ENCODE measurements around the gene NUP214. TPM values are rescaled to one million over a fixed set of nuclear protein-coding genes. Genes with fewer than 3 reads are reported as not detected.

NUP214 gene
- total RNA-seq (ENCODE audit: insufficient read depth, low replicate concordance), result 27.7 TPM

DNA sequence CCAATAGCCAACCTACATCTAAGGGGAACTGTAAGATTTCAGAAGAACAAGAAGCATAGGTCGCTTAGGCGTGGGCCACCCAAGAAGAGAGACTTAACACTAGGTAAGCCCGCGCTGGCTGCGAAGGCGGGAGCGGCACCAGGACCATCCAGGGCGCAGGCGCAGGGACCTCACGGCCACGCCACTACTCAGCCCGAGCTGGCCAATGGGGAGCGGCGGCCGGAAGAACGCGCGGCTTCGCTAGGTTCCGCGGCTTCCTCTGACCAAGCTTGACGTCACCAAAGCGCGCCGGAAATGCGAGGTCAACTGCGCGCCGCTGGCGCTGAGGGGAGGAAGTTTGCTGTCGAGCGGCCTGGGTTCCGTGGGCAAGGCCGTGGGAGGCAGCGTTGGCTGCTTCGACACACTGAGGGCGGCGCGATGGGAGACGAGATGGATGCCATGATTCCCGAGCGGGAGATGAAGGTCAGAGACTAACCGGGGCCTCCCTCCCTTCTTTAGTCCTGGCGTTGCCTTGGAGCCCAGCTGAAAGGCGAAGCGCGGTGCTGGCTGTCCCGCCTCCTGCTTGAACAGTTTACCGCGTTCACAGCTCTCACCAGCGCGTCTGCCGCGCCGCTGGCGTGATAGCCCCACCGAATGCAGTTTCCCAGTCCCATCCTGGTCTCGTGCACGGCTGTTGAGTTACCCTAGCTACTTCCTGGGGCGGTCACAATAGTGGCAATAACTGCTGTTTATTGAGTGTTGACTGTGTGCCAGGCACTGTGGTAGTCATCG, at the start of gene NUP214:
Gene NUP214, plus strand, starts transcription at position 299 of the 771 bp plus-strand sequence. Its CDS starts 119 bp downstream, at position 418.
- DNase-seq (ENCODE audit: low spot score), result peak; percentile 99

DNA sequence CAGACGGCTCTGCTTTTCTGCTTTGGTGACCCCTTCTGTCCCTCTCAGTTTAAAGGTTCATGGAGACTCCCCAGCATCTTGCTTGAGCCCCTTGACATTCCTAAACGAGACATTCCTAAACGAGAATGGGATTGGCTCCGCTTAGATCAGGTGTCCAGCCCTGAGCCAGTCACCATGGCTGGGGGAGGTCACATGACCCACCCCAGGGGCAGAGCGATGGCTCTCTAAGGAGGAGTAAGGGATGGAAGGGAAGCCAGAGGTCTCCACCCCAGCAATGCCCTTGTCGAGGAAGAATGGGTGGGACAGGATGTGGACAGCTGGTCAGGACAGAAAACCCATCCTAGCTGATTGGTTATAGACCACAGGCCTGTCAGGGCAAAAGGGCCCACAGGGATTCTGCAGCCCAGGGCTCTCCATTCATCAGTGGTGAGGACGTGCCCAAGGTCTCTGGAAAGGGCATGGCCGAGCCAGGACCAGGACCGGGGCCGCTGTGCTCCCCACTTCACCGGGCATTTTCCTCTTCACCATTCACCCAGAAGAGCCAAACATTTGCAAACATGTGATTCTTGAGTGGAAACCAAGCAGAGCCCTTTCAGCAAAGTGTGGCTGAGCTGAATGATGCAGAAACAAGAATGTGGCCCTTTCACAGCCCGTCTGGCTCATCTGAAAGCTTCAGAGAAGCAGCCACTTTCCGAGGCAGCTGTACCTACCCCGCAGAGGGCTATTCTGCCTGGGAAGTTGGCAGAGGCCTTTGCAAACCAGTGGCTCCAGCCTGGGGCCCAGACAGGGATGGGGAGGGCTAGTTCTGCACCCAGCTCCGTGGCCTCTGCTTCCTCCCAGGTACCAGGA, 48.8 kb upstream of the NUP214 start:
- no peak for DNase-seq (ENCODE audit: low spot score)

DNA sequence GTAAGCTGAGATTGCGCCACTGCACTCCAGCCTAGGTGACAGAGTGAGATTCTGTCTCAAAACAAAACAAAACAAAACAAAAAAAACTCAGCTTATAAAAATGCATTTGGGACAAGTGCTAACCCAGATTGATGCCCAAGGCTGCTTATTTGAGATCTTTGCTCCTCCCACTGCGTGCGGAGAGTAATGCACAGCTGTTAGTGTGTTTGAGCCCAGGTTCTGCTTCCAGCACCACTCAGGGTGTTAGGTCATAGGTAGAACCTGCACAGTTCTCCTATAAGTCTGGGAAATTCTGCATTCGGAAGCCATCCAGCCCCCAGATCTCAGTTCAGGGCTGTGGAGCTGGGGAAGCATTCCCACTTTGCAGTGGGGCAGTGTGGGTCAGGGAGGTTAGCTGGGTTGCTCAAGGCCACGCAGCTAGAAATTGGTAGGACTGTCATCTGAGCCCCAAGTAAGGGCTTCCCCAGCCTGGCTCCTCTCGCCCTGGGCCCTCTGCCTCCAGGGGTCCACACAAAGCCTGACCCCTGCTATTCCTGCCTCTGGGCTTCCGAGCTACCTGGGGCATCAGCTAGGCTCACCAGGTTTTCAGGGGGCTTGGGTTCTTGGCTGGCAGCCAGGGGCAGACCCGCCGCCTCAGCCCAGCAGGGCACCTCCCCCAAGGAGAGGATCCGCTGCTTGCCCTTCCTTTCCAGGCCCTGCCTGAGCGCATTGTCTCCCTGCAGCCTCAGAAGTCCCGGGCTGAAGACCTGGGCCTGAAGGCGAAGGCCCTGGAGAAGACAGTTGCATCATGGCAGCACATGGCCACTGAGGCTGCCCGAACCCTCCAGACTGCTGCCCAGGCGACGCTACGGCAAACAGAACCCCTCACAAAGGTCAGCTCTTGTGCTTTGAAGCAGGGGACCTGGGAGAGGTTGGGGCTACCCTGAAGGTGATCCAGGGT, 46.7 kb upstream of the NUP214 start:
- no peak for DNase-seq (ENCODE audit: low spot score)

DNA sequence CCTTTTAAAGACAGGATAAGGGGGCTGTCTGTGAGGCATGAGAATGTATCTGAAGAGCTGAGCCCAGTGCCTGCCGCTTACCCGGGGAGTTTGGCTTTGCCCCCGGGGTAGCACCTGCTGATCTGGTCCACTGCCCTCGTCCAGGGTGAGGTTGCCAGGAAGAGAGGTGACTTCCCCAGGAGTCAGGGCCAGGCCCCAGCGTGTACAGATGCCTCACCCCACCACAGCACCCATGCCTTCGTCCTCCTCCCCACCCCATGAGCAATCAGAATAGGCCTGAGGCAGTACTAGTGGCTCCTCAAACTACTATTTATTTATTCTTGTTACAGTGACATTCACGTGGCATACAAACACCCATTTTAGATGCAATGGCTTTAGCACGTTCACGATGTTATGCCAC, 44.8 kb upstream of the NUP214 start:
- no peak for DNase-seq (ENCODE audit: low spot score)

DNA sequence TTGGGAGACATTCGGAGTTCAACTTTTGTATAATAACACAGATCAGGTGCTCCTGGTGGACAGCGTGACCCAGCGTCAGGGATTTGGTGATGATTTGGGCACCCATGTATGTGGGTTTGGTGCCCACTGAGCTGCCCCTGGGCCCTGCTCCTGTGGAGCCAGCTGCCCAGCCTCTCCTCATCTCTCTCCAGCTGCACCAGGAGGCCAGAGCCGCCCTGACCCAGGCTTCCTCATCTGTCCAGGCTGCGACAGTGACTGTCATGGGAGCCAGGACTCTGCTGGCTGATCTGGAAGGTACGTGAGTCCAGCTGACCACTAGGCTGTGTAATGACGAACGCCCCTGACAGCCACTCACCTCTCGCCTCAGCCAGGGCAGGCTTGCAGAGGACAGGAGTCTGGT, 43.5 kb upstream of the NUP214 start:
- DNase-seq (ENCODE audit: low spot score), result no peak

DNA sequence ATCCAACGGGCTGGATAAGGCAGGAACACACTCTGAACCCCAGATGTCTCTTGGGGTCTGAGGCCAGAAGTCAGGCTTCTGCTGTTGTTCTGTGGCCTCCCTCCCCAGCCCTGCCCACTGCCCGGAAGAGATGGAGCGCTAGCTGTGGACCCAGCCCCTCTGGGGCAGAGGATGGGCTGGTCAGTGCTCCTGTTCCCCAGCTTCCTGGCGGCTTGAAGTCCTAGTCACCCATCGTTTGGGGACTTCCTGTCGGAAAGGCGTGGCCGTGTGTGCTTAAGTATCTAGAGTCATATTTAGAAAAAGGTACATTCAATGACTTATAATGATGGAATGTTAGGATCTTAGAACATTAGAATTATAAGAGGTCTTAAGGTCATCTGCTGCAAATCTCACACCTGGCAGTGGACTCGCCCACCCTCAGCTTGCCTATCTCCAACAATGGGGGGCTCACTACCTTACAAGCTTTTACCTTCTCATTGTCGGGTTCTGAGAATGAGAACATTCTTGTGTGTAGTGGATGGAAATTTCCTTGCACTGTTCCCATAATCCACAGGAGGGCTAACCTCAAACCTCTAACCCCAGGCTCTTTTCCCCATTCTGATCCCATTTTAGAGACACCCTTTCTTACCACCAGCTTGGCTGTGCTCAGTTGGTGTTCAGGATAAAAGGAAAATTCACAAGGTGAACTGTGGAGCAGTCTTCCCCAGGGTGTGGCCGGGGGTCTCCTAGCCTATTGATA, 42.4 kb upstream of the NUP214 start:
- no peak for DNase-seq (ENCODE audit: low spot score)

DNA sequence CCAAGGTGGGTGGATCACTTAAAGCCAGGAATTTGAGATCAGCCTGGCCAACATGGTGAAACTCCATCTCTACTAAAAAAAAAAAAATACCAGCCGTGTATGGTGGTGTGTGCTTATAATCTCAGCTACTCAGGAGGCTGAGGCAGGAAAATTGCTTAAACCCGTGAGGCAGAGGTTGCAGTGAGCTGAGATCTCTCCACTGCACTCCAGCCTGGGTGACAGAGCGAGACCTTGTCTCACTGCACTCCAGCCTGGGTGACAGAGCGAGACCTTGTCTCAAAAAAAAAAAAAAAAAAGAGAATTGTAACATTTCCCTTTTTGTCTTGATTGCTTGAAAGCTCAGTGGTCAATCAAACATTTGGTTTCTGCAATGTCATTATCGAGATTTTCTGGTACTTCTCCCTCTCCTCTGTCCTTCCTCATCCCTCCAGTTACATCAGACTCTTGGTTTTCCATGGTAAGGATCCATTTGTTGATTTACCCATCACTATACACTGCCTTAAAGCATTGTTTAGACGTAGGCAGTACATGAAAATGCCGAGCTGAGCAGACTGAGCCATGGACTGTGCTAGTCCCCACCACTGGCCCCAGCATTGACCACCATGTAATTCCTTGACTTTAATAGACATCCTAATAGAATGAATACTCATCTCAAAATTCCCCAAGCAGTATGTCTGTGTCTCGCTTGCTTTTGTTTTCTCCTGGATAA, 40.6 kb upstream of the NUP214 start:
- DNase-seq (ENCODE audit: low spot score), result no peak

DNA sequence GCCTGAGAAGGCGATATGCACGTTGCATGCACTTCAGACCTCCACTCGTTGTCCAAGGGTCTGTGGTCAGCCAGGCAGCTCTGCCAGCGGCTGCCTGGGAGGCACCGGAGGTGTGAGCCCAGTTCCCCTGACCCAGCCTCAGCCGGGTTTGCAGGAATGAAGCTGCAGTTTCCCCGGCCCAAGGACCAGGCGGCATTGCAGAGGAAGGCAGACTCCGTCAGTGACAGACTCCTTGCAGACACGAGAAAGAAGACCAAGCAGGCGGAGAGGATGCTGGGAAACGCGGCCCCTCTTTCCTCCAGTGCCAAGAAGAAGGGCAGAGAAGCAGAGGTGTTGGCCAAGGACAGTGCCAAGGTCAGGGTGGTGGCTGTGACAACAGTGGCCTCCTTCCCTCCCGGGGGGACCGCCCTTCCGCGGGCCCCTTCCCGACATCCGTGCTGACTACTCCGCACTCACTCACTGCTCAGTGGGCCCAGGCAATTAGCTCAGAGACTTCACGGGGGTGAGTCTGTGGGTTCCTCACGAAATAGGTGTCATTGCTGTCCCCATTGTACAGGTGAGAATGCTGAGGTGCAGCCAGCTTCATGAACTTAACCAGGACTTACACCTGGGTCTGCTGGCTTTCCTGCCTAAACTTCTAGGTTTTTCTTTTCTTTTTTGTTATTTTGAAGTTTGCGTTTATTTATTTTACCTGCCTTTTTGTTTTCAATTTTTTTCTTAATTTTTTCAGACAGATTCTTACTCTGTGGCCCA, 39.8 kb upstream of the NUP214 start:
- no peak for DNase-seq (ENCODE audit: low spot score)

DNA sequence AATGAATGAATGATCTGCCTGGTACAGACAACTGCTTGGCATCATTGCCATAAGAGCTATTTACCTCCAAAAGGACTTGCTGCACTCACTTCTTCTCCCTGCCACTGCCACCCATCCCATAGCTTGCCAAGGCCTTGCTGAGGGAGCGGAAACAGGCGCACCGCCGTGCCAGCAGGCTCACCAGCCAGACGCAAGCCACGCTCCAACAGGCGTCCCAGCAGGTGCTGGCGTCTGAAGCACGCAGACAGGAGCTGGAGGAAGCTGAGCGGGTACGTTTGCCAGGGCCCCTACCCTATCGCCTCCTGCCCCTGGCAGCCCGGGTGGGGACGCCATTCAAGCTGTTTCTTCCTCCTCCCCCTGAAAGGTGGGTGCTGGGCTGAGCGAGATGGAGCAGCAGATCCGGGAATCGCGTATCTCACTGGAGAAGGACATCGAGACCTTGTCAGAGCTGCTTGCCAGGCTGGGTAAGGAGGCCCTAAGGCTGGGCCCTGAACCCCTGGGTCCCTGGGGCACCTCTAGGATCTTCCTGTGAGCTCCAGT, 38.0 kb upstream of the NUP214 start:
- no peak for DNase-seq (ENCODE audit: low spot score)

DNA sequence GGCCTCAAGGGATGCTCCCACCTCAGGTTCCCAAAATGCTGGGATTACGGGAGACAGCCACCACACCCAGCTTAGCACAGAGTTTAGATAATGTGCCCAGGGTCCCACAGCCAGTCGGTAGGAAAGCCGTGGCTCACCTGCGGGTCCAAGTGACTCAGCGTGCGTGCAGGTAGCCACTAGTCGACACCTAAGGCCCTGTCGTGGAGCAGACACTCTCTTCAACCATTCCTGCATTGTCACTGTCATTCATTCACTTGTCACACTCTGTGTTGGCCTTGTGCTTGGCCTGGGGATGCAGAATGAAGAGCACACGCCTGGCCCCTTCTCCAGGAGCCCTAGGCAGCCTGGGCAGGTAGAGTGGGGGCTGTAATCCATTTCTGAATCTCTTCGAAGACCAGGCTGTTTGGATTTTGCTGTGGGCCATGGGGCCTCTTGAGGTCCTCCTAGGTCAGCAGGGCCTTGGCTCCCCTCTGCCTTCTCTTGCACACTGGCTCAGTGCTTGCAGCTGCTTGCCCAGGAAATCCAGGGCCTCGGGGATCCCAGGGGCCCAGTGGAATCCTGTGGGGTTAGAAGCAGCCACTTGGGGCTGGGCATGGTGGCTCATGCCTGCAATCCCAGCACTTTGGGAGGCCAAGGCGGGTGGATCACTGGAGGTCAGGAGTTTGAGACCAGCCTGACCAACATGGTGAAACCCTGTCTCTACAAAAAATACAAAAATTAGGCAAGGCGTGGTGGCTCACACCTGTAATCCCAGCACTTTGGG, 35.2 kb upstream of the NUP214 start:
- DNase-seq (ENCODE audit: low spot score), result no peak

DNA sequence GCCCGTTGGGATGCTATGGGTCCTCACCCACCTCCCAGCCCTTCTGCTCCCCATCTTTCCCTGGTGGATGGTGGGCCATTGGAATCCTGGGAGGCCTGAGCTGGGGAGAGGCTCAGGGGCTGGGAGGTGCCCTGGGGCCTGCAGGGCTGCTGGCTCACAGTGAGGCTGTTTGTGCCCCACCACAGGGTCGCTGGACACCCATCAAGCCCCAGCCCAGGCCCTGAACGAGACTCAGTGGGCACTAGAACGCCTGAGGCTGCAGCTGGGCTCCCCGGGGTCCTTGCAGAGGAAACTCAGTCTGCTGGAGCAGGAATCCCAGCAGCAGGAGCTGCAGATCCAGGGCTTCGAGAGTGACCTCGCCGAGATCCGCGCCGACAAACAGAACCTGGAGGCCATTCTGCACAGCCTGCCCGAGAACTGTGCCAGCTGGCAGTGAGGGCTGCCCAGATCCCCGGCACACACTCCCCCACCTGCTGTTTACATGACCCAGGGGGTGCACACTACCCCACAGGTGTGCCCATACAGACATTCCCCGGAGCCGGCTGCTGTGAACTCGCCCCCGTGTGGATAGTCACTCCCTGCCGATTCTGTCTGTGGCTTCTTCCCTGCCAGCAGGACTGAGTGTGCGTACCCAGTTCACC, 33.9 kb upstream of the NUP214 start:
- DNase-seq (ENCODE audit: low spot score), result no peak

DNA sequence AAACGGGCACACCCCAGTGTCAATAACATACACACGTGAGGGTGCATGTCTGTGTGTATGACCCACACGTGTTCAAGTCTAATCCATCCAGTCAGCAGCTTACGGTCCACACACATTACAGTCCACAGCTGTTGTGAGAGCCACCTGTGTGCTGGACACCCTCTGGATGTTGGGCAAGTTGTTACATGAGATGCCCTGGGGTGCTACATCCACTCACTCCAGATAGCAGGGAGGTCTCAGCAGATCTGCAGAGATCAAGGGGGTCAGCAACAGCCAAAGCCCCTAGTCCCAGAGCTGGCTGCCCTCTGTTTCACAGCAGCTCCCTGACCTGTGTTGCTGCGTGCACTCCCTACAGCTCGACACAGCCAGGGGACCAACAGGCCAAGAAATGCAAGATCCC, 33.4 kb upstream of the NUP214 start:
- DNase-seq (ENCODE audit: low spot score), result no peak

DNA sequence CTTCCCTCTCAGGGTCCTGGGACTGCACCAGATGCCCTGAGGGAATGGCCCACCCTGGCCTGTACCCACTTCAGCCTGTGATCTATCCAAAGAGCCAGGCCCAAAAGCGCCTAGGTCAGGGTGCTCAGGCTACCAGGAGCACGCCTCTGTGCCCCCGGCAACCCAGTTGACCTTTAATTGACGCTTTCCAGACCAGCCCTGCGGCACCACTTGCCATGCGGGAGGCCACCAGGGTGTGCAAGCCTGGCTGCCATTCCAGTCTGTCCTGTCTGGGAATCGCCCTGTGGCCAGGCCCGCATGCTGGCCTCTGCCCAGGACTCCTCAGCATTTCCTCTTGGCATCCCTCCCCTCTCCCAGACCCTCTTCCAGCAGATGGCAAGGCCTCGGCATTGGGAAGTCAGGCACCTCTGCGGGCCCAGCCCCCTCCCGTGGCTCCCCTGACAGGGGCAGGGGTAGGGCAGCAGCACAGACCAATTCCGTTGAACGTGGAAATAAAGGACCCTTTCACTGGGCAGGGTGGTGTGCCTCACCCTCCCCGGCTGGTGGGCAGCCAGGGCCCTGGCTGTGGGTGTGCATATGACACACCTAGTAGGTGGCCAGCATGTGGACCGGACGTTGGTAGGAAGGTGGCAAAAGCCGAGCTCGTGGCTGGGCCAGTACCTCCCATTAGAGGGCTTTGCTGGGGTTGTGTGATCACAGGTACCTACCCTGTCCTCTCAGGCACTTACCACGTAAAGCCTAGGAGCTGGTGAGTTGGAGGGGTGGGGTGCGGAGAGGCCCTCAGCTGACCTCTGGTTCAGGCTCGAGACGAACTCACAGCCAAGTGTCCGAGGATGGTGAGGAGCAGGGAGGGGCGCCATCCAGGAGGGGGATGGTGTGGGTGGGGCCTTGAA, 32.6 kb upstream of the NUP214 start:
- DNase-seq (ENCODE audit: low spot score), result no peak

DNA sequence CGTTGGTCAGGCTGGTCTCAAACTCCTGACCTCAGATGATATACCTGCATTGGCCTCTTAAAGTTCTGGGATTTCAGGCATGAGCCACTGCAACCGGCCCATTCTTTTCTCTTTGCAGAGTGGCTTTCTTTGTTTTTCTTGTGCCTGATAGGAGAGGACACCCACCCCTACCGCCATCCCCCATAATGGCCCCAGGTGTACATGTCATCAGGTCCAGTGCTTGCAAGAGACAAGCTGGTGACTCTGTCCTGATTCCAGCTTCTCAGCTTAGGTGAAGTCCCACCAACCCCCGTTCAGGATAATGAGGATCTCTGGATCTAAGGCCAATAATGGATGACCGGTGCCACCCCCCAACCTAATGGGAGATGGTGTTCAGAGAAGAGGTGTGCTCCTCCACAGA, 31.4 kb upstream of the NUP214 start:
- DNase-seq (ENCODE audit: low spot score), result no peak

DNA sequence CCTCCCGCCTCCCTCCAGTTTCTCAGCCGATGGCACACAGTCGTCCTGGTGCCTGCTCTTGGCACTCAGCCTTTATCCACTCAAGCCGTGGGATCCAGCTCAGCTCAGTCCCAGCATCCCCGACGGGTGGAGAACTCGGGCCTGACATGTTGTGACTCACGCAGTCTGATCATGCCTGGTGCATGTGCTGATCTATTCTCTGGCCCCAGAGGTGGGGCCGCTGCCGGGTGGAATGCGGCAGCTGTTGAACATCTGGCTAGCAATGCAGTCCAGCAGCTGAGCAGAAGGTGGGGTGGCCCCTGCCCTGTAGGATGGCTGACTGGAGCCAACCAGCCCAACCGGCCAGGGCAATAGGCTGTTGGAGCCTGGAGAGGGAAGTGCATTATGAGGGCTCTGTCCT, 30.8 kb upstream of the NUP214 start:
- DNase-seq (ENCODE audit: low spot score), result peak; percentile 73

DNA sequence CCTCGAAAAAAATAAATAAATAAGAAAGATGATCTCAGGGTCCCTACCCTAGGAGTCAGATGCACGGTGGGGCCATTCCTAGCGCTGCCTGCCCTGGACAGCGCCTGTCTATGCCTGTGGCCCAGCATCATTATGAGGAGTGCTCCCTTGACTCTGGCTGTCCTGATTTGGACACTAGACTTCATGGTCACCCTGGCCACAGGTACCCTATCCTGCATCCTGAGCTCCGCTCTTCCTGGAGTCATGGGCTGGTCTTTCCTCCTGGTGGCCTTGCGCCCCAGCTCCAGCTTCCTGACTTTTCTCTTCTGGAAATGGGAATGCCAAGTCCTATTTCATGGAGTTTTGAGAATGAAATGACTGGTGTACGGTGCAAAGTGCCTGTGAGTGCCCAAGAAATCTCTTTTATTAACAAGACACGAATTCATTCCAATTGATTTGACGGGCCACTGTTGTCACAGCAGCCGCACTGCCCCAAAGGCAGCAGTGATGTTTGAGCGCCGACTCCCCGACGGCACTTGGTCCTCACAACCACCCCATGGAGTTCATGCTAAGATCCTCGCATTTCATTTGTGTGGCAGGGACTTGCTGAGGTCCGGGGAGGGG, 29.6 kb upstream of the NUP214 start:
- DNase-seq (ENCODE audit: low spot score), result no peak

Measured in umbilical cord (tissue), 2 donors.